ENCODE data around the gene ZNF205.

The ZNF205 gene

GRCh38 chr16:3150346-3151218, 38.2 kb downstream of the ZNF205 start:
- peaks cover 32 to 35% of the 10 kb centered on the region in 2 experiments for H3K4me1 ChIP-seq (ENCODE audit: control insufficient read depth in 1 of 2, insufficient read depth in 1 of 2, low read depth in 1 of 2, low read length in 1 of 2)
- H3K27me3 ChIP-seq = peaks cover 81% of the 10 kb centered on the region
- no peak overlapping the region for H3K27ac ChIP-seq
- no peak for TF ChIP-seq CTCF (IDR thresholded peaks at IDR 0.05)
- H3K4me3 ChIP-seq (ENCODE audit: low read depth in 1 of 2, low read length in 1 of 2) = peak overlapping the region; percentile 42 to 52
- H3K36me3 ChIP-seq = no peaks in the 10 kb centered on the region
- H3K9me3 ChIP-seq = no peaks in the 10 kb centered on the region

- TF ChIP-seq CTCF (IDR thresholded peaks at IDR 0.05) = no peak
- no peaks in the 10 kb centered on the region for H3K9me3 ChIP-seq
- H3K27me3 ChIP-seq = peaks cover 94% of the 10 kb centered on the region
- H3K27ac ChIP-seq = no peak overlapping the region
- H3K4me3 ChIP-seq (ENCODE audit: low read depth in 1 of 2, low read length in 1 of 2) = peak overlapping the region in 1 of 2 experiments; percentile 13
- H3K36me3 ChIP-seq = no peaks in the 10 kb centered on the region
- H3K4me1 ChIP-seq (ENCODE audit: control insufficient read depth in 1 of 2, insufficient read depth in 1 of 2, low read depth in 1 of 2, low read length in 1 of 2) = peaks cover 32 to 35% of the 10 kb centered on the region in 2 experiments
These were observed 39.6 kb downstream of the ZNF205 start for GRCh38 chr16:3152027-3152276.

- peak overlapping the region; percentile 8 for H3K27ac ChIP-seq
- peaks cover 34 to 37% of the 10 kb centered on the region in 2 experiments for H3K4me1 ChIP-seq (ENCODE audit: control insufficient read depth in 1 of 2, insufficient read depth in 1 of 2, low read depth in 1 of 2, low read length in 1 of 2)
- peak overlapping the region; percentile 5 to 13 for H3K4me3 ChIP-seq (ENCODE audit: low read depth in 1 of 2, low read length in 1 of 2)
- H3K9me3 ChIP-seq = no peaks in the 10 kb centered on the region
- no peaks in the 10 kb centered on the region for H3K36me3 ChIP-seq
- H3K27me3 ChIP-seq = peaks cover 99% of the 10 kb centered on the region
- TF ChIP-seq CTCF (IDR thresholded peaks at IDR 0.05) = peak; percentile 22
These were observed 40.0 kb downstream of the ZNF205 start for GRCh38 chr16:3152277-3152990.

GRCh38 chr16:3152991-3153368, 40.6 kb downstream of the ZNF205 start:
- Histone ChIP-seq H3K36me3 (no peaks in the 10 kb centered on the region), H3K27me3 (peaks cover 100% of the 10 kb centered on the region), H3K4me3 (ENCODE audit: low read depth in 1 of 2, low read length in 1 of 2) (peak overlapping the region in 1 of 2 experiments; percentile 13), H3K9me3 (no peaks in the 10 kb centered on the region), H3K4me1 (ENCODE audit: control insufficient read depth in 1 of 2, insufficient read depth in 1 of 2, low read depth in 1 of 2, low read length in 1 of 2) (peaks cover 40 to 42% of the 10 kb centered on the region in 2 experiments), H3K27ac (no peak overlapping the region)
- TF ChIP-seq CTCF (IDR thresholded peaks at IDR 0.05) = no peak

- Histone ChIP-seq H3K4me3 (ENCODE audit: low read depth in 1 of 2, low read length in 1 of 2) (no peak overlapping the region), H3K27me3 (peaks cover 93% of the 10 kb centered on the region), H3K36me3 (no peaks in the 10 kb centered on the region), H3K27ac (no peak overlapping the region), H3K4me1 (ENCODE audit: control insufficient read depth in 1 of 2, insufficient read depth in 1 of 2, low read depth in 1 of 2, low read length in 1 of 2) (peaks cover 49 to 50% of the 10 kb centered on the region in 2 experiments), H3K9me3 (no peaks in the 10 kb centered on the region)
- TF ChIP-seq CTCF (IDR thresholded peaks at IDR 0.05) = no peak
These were observed 42.8 kb downstream of the ZNF205 start for GRCh38 chr16:3155181-3155580.

Data from neutrophil (primary cell).